Measurements from ENCODE around the gene USP22.
"Not testable (repeated sequence)": the region's sequence is repeated elsewhere in the genome, so short reads cannot be mapped to it uniquely, and the experiment has no call there.

The USP22 gene

DNA sequence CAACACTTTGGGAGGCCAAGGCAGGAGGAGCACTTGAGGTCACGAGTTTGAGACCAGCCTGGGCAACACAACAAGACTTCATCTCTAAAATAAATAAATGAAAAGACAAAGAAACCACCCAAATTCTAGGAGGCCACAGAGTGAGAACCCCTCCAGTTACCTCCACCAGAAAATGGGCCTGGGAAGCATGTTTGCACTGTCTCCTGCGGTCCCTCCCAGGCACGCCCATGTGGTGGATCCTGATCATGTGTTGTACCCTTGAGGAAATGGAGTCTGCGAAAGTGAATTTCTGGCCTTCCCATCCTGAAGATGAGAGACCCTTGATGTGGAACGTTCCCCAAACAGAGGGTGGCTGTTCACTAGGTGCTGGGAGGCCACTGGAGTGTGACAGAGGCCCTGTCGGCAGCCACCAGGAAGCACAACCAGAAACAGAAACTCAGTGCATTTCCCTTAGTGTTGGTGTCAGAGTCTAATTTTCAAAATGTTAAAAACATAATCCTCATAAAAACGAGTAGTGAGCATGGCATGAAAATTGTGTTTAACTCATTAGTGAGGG lies 19.2 kb upstream of the USP22 start:
- TF ChIP-seq ZFX (IDR thresholded peaks at IDR 0.05) (no peak), CTCF (conservative IDR thresholded peaks at IDR 0.05) (no peak)
- no peak overlapping the region for H3K27ac ChIP-seq

DNA sequence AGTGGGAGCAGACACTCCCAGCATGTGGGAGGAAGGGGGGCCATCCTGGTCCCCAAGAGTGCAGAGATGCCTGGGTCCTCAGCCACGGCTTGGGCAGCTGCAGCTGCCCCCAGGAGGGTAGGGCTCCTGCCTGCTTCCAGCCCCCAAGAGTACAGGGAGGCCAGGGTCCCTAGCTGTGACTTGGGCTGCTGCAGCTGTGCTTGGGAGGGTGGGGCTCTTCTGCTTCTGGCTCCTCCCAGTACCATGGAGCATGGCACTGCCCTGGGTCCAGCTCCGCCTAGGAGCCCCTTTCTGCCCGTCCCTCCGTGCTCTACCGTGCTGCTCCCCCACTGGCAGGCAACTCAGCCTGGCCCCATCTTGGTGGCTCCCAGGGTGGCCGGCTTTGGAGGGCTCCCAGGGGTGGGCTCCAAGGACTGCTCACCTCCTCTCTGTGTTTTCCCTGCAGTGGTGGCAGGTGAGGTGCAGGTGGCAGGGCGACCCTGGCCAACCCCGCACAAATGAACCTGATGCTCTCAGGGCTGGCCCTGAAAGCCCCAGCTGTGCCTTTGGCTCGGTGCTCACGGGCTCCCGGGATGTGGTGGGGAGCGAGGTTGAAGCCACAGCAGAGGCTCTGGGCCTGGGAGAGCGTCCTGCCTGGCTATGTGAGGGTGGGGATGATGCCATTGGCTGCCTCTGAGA lies 18.5 kb upstream of the USP22 start:
- TF ChIP-seq ZFX (IDR thresholded peaks at IDR 0.05) (no peak), CTCF (conservative IDR thresholded peaks at IDR 0.05) (no peak)
- no peak overlapping the region for H3K27ac ChIP-seq

- TF ChIP-seq ZFX (IDR thresholded peaks at IDR 0.05) (no peak), CTCF (conservative IDR thresholded peaks at IDR 0.05) (no peak)
- no peak overlapping the region for H3K27ac ChIP-seq
Observed at GRCh38 chr17:21059761-21060160, 16.9 kb upstream of the USP22 start.

DNA sequence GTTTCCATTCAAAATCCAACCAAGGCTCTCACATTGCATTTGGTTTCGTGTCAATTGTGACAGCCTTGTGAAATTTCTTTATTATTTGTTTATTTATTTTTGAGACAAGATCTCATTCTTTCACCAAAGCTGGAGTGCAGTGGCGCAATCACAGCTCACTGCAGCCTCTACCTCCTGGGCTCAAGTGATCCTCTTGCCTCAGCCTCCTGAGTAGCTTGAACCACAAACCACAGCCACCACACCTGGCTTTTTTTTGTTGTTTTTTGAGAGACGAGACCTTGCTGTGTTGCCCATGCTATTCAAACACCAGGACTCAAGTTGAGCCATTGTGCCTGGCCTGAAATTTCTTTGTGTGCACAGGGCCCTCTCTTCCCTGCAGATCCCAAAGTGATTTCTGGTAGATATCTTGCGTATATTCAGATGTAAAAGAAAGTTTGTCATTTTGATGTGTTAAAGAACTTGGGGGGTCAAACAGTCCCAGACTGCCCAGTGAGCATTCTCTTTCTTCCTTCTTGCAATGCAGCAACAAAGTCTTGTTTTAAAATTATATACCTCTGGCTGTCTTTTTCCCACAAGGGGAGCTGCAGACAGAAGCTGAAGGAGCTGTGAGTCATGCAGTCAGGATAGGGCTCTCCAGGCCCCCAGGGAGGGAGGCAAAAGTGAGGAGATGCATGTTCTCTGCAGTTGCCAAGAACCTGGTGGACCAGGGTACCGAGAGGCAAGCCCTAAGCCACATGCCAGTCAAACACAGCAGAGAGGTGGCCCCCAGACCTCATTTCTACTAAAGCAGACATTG lies 15.5 kb upstream of the USP22 start:
- TF ChIP-seq CTCF (conservative IDR thresholded peaks at IDR 0.05) (no peak), ZFX (IDR thresholded peaks at IDR 0.05) (no peak)
- H3K27ac ChIP-seq, result no peak overlapping the region

DNA sequence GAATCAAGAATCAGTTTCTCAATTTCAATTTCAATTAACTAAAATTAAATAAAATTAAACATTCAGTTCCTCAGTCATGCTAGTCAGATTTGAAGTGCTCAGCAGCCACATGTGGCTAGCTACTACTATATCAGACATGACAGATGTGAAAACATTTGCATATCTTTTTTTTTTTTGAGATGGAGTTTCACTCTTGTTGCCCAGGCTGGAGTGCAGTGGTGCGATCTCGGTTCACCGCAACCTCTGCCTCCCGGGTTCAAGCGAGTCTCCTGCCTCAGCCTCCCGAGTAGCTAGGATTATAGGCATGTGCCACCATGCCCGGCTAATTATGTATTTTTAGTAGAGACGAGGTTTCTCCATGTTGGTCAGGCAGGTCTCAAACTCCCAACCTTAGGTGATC lies 10.2 kb upstream of the USP22 start:
- not testable (repeated sequence) for H3K27ac ChIP-seq

DNA sequence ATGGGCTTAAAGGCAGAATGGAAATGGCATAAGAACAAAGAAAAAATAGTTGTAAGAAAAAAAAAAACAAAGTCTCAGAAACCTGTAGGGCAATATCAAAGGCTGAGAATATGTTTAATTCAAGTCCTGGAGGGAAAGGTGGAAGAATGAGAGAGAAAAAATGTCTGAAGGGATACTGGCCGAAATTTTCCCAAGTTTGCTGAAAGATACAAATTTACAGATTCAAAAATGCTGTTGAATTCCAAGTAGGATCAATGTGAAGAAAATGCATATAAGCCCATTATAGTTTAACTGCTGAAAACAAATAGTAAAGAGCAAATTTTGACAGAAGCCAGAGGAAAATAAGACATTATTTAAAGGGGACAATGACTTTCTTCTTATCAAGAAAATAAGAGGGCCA lies 6.6 kb upstream of the USP22 start:
- TF ChIP-seq CTCF (conservative IDR thresholded peaks at IDR 0.05) (no peak), ZFX (IDR thresholded peaks at IDR 0.05) (no peak)
- no peak overlapping the region for H3K27ac ChIP-seq

GRCh38 chr17:21046216-21046615 lies 3.4 kb upstream of the USP22 start:
- TF ChIP-seq ZFX (IDR thresholded peaks at IDR 0.05) (no peak), CTCF (conservative IDR thresholded peaks at IDR 0.05) (no peak)
- H3K27ac ChIP-seq, result no peak overlapping the region

Data from C4-2B (cell line).